ENCODE measurements around the gene USP49. TPM values are rescaled to one million over a fixed set of nuclear protein-coding genes. Genes with fewer than 3 reads are reported as not detected.
"Not testable (repeated sequence)": the region's sequence is repeated elsewhere in the genome, so short reads cannot be mapped to it uniquely, and the experiment has no call there.

The USP49 gene
- total RNA-seq, 6 experiments from 2014 or later = 0.87 to 2.0 (median 1.3) TPM

DNA sequence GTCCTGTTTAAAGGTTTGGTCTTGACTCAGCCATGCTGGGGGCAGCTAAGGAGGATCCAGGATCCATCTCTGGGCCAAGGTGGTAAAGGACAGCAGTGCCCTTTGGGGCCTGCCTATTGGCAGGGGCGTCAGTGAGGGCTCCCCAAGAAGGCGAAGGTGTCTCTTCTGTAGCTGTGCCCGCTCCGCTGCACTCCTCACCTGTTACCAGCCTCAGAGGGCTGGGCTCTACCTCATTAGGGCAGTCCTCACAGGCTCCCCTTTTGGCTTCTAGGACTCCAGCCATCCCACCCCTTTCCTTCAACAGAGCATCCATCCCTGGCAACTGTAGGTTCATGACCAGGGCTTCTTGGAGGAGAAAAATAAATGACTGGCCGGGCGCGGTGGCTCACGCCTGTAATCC, 125.8 kb downstream of the USP49 start:
- Histone ChIP-seq H3K4me3 (no peak overlapping the region), H3K36me3 (peaks cover 0 to 30% (median 6%) of the 10 kb centered on the region in 4 donors), H3K27me3 (no peaks in the 10 kb centered on the region), H3K9me3 (no peaks in the 10 kb centered on the region), H3K4me1 (no peaks in the 10 kb centered on the region), H3K27ac (no peak overlapping the region)
- TF ChIP-seq POLR2A (IDR thresholded peaks at IDR 0.05) = no peak
- TF ChIP-seq, protein P1, sequence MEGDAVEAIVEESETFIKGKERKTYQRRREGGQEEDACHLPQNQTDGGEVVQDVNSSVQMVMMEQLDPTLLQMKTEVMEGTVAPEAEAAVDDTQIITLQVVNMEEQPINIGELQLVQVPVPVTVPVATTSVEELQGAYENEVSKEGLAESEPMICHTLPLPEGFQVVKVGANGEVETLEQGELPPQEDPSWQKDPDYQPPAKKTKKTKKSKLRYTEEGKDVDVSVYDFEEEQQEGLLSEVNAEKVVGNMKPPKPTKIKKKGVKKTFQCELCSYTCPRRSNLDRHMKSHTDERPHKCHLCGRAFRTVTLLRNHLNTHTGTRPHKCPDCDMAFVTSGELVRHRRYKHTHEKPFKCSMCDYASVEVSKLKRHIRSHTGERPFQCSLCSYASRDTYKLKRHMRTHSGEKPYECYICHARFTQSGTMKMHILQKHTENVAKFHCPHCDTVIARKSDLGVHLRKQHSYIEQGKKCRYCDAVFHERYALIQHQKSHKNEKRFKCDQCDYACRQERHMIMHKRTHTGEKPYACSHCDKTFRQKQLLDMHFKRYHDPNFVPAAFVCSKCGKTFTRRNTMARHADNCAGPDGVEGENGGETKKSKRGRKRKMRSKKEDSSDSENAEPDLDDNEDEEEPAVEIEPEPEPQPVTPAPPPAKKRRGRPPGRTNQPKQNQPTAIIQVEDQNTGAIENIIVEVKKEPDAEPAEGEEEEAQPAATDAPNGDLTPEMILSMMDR (IDR thresholded peaks at IDR 0.05) = no peak
- no peak for ATAC-seq
- WGBS (ENCODE audit: insufficient coverage, low coverage, low lambda C conversion rate, missing lambda C conversion rate) = no CpG with 5 or more reads among the region's 8 CpGs
- DNase-seq = peak in 1 of 3 donors; percentile 11
- intact Hi-C loops (cut with DNase I) = no loop called here

DNA sequence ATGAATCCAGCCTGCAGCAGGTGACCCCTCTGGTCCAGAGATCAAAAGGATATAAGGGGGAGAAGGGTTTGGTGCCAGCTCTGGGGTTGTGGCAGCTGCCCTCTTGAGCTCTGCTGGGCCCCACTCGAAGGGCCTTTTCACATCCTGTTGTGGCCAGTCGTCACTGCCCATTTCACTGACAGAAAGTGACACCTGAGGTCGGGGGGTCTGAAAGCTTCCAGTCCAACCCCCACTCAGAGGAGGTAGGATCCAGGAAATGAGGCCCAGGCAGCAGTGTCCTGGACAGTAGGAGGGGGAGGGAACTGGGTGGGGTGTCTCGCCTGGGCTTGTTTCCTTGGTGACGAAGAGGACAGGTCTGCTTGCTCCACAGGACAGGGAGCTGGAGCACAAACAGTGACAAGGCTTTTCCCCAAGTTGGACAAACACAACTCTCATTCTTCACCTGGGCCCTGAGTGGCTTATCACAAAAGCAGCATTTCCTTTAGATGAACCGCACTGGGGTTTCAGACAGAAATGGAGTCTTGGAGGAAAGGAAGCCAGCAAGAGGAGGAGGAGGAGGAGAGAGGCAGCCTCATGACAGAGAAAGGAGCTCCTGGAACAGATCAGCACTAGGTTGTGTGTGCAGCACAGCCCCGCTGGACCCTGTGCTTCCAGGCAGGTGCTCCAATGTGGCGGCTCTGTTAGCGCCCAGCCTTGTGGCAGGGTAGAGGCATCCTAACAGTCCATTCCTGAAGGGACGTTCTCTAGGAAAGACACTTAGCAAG, 126.4 kb downstream of the USP49 start:
- intact Hi-C loops (cut with DNase I) = no loop called here
- peak in 1 of 4 donors; percentile 6 for ATAC-seq

DNA sequence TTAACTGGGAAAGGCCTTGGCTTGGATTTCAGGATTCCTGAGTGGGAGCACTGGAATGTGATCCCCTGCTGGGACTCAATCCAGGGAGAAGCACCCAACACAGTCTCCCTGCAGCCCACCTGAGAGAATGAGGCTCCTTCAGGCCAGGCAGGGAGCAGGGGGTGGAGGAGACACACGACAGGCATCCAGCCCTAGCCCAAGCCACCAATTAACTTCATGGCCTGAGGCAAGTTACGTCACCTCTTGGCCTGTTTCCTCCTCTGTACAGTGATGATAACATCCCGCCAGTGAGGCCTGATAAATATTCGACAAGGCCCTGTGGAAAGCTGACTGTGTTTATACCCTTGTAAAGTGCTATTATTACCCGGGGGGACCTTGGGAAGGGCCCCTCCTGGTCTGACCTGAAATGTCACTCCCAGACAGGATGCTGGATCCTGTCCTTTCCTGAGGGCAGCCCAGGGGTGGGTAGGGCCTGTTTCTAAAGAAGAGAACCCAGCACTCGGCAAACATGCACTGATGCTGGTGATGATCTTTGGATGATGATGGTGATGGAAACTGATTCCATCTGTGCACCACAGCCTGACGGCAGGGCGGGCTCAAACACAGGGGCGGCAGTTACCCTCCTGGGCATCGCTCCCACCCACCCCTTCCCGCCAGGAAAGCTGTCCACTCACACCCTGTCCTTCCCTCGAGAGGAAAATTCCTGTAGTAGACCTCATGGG, 127.9 kb downstream of the USP49 start:
- Histone ChIP-seq H3K27me3 (no peaks in the 10 kb centered on the region), H3K9me3 (no peaks in the 10 kb centered on the region), H3K36me3 (peaks cover 0 to 17% (median 5%) of the 10 kb centered on the region in 4 donors), H3K27ac (no peak overlapping the region), H3K4me1 (no peaks in the 10 kb centered on the region), H3K4me3 (no peak overlapping the region)
- TF ChIP-seq, protein P1 (IDR thresholded peaks at IDR 0.05) = no peak
- TF ChIP-seq POLR2A (IDR thresholded peaks at IDR 0.05) = no peak
- DNase-seq (peak in 1 of 3 donors; percentile 31), ATAC-seq (peak; percentile 58 to 92 (median 65))
- intact Hi-C loops (cut with DNase I) = no loop called here
- 10% methylated on average over 6 of the region's 12 CpGs for WGBS (ENCODE audit: insufficient coverage, low coverage, low lambda C conversion rate, missing lambda C conversion rate)

More for the DNA sequence above, 126.4 kb downstream of the USP49 start:
- Histone ChIP-seq H3K27me3 (no peaks in the 10 kb centered on the region), H3K4me3 (no peak overlapping the region), H3K4me1 (no peaks in the 10 kb centered on the region), H3K27ac (no peak overlapping the region), H3K9me3 (no peaks in the 10 kb centered on the region), H3K36me3 (peaks cover 0 to 24% (median 6%) of the 10 kb centered on the region in 4 donors)
- TF ChIP-seq, protein P1 (IDR thresholded peaks at IDR 0.05) = no peak
- TF ChIP-seq POLR2A (IDR thresholded peaks at IDR 0.05) = no peak
- 40% methylated on average over 5 of the region's 10 CpGs for WGBS (ENCODE audit: insufficient coverage, low coverage, low lambda C conversion rate, missing lambda C conversion rate)
- peak in 1 of 3 donors; percentile 31 for DNase-seq

DNA sequence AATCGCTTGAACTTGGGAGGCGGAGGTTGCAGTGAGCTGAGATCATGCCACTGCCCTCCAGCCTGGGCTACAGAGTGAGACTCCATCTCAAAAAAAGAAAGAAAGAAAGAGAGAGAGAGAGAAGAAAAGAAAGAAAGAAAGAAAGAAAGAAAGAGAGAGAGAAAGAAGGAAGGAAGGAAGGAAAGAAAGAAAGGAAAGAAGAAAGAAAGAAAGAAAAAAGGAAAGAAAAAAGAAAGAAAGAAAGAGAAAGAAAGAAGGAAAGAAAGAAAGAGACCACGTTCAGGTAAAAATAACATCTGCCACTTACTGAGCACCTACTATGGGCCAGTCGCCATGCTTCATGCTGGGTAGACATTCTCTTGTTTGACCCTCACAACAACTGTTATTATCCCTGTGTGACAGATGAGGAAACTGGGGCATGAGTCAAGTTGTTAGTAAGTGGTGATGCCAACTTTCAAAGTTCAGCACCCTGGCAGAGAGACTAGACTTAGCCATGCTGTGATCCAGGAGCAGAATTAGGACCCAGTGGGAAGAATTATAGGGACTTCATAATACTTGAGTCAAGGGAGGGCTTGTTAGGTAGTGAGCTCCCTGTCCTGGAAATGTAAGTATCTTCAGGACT, 129.0 kb downstream of the USP49 start:
- WGBS (ENCODE audit: insufficient coverage, low coverage, low lambda C conversion rate, missing lambda C conversion rate) = 74% methylated on average over 4 of the region's 4 CpGs
- intact Hi-C loops (cut with DNase I); H3K27ac ChIP-seq; H3K4me3 ChIP-seq; H3K27me3 ChIP-seq; H3K9me3 ChIP-seq; H3K36me3 ChIP-seq; H3K4me1 ChIP-seq: not testable (repeated sequence)
- DNase-seq (peak in 1 of 3 donors; percentile 6), ATAC-seq (peak in 1 of 4 donors; percentile 16)

All from right lobe of liver (tissue), 6 donors.